GM12878 (cell line): Measurements from ENCODE around the gene SAMD1. TPM values are rescaled to one million over a fixed set of nuclear protein-coding genes. Genes with fewer than 3 reads are reported as not detected.

ENCODE experiments used
- BACH1 ChIP-seq: fragments of 450-650 bp; IDR thresholded peaks from 2 replicates; pipeline ENCODE4 v1.6.1; 2017; ENCODE audit warnings: mild to moderate bottlenecking, borderline replicate concordance
- EZH2 ChIP-seq: IDR thresholded peaks from 2 replicates; pipeline ENCODE4 v1.6.1; 2012; ENCODE audit warnings: low read depth, mild to moderate bottlenecking, control low read depth, inconsistent platforms, low read length, borderline replicate concordance; ENCODE audit not compliant: control insufficient read depth
- JUNB ChIP-seq: IDR thresholded peaks from 2 replicates; pipeline ENCODE4 v1.6.1; 2016; ENCODE audit warnings: antibody characterized with exemption, mild to moderate bottlenecking
- MEF2B ChIP-seq: fragments of 450-650 bp; IDR thresholded peaks from 2 replicates; pipeline ENCODE4 v1.6.1; 2018; ENCODE audit warnings: mild to moderate bottlenecking, moderate library complexity; ENCODE audit not compliant: partially characterized antibody, poor library complexity, severe bottlenecking
- PAX8 ChIP-seq: fragments of 450-650 bp; IDR thresholded peaks from 2 replicates; pipeline ENCODE4 v1.6.1; 2017; ENCODE audit warnings: mild to moderate bottlenecking, moderate library complexity
- RAD51 ChIP-seq: fragments of 450-650 bp; IDR thresholded peaks from 2 replicates; pipeline ENCODE4 v1.6.1; 2016; ENCODE audit warnings: moderate library complexity, mild to moderate bottlenecking, inconsistent platforms
- RB1 ChIP-seq: fragments of 450-650 bp; formaldehyde crosslinking; IDR thresholded peaks from 2 replicates; pipeline ENCODE4 v1.6.1; 2017; ENCODE audit warnings: mild to moderate bottlenecking, borderline replicate concordance
- SP1 ChIP-seq: IDR thresholded peaks from one replicate; pipeline ENCODE4 v1.6.1; 2011; ENCODE audit warnings: low read depth, low read length
- SREBF2 ChIP-seq: IDR thresholded peaks from 2 replicates; pipeline ENCODE4 v1.6.1; 2012; ENCODE audit warnings: mild to moderate bottlenecking, low read length
- SRF ChIP-seq, 2 experiments: IDR thresholded peaks; 2 replicates each; pipeline ENCODE4 v1.6.1; 2011; ENCODE audit warnings: low read depth in 2 of 2, low read length in 2 of 2, mild to moderate bottlenecking in 1 of 2, moderate library complexity in 1 of 2
- TCF3 ChIP-seq: IDR thresholded peaks from 2 replicates; pipeline ENCODE4 v1.6.1; 2012; ENCODE audit warnings: low read depth, mild to moderate bottlenecking, low read length, borderline replicate concordance; ENCODE audit not compliant: insufficient read depth
- TCF7 ChIP-seq: IDR thresholded peaks from 2 replicates; pipeline ENCODE4 v1.6.1; 2014; ENCODE audit warnings: antibody characterized with exemption, borderline replicate concordance
- ZBED1 ChIP-seq: IDR thresholded peaks from 2 replicates; pipeline ENCODE4 v1.6.1; 2016; ENCODE audit warnings: borderline replicate concordance
- ZNF24 ChIP-seq: fragments of 450-650 bp; IDR thresholded peaks from 2 replicates; pipeline ENCODE4 v1.6.1; 2017; ENCODE audit warnings: antibody characterized with exemption, mild to moderate bottlenecking
- ZNF274 ChIP-seq: IDR thresholded peaks from one replicate; pipeline ENCODE4 v1.8.0; 2011; ENCODE audit not compliant: insufficient read length, insufficient read depth
- ZNF622 ChIP-seq: fragments of 450-650 bp; IDR thresholded peaks from 2 replicates; pipeline ENCODE4 v1.6.1; 2017; ENCODE audit warnings: mild to moderate bottlenecking, inconsistent platforms
- polyA plus RNA-seq, 11 experiments: library from polyadenylated mRNA; depleted of rRNA in 4 of 11; unstranded in 6 of 11; stranded (reverse) in 5 of 11; fragments of >200 nt; fragmentation: Nextera tagmentation in 4 of 11; fragmentation: Illumina TruSeq in 1 of 11; extraction: Ambion mirVana in 4 of 11; extraction: Trizol in 1 of 11; gene quantifications; 1 replicate in 1 of 11; 2 replicates in 10 of 11; pipeline versions ENCODE4 v1.2.1 to v1.2.3, GENCODE V29; 2011 to 2016; ENCODE audit warnings: inconsistent platforms in 2 of 11, missing spikeins in 2 of 11, low read depth in 1 of 11
- total RNA-seq, 4 experiments: library from RNA; depleted of rRNA in 3 of 4; stranded (reverse); fragments of >200 nt in 3 of 4; fragmentation: Illumina TruSeq in 1 of 4; extraction: Trizol in 1 of 4; gene quantifications; 2 replicates each; pipeline versions ENCODE4 v1.2.1 to v1.2.3, GENCODE V29; 2013 to 2021
- TF ChIP-seq, protein P1 (sequence below): IDR thresholded peaks from 2 replicates; pipeline ENCODE4 v1.6.1; 2012; ENCODE audit warnings: low read depth, low read length, improper control_type of control experiment
- TF ChIP-seq, protein P2 (sequence below): fragments of 450-650 bp; IDR thresholded peaks from 2 replicates; pipeline ENCODE4 v1.6.1; 2017; ENCODE audit warnings: low read depth, mild to moderate bottlenecking, moderate library complexity
- TF ChIP-seq, protein P3 (sequence below): fragments of 450-650 bp; IDR thresholded peaks from 2 replicates; pipeline ENCODE4 v1.6.1; 2017; ENCODE audit warnings: borderline replicate concordance
- TF ChIP-seq, protein P4 (sequence below): fragments of 450-650 bp; conservative IDR thresholded peaks from 2 replicates; pipeline ENCODE4 v1.6.1; 2017; ENCODE audit warnings: mild to moderate bottlenecking, moderate library complexity
- TF ChIP-seq, protein P5 (sequence below): fragments of 450-650 bp; IDR thresholded peaks from 2 replicates; pipeline ENCODE4 v1.6.1; 2014; ENCODE audit warnings: mild to moderate bottlenecking
- TF ChIP-seq, protein P6 (sequence below): IDR thresholded peaks from 2 replicates; pipeline ENCODE4 v1.6.1; 2011; ENCODE audit warnings: borderline replicate concordance, low read depth, mild to moderate bottlenecking, moderate library complexity, low read length; ENCODE audit not compliant: insufficient read depth, poor library complexity, severe bottlenecking

SAMD1 gene
- total and polyA plus RNA-seq, 10 of the 15 experiments (the other 5 are each of a cell fraction or from before 2014, with no cell fraction given) = 3.0 to 71.7 (median 19.3) TPM

DNA sequence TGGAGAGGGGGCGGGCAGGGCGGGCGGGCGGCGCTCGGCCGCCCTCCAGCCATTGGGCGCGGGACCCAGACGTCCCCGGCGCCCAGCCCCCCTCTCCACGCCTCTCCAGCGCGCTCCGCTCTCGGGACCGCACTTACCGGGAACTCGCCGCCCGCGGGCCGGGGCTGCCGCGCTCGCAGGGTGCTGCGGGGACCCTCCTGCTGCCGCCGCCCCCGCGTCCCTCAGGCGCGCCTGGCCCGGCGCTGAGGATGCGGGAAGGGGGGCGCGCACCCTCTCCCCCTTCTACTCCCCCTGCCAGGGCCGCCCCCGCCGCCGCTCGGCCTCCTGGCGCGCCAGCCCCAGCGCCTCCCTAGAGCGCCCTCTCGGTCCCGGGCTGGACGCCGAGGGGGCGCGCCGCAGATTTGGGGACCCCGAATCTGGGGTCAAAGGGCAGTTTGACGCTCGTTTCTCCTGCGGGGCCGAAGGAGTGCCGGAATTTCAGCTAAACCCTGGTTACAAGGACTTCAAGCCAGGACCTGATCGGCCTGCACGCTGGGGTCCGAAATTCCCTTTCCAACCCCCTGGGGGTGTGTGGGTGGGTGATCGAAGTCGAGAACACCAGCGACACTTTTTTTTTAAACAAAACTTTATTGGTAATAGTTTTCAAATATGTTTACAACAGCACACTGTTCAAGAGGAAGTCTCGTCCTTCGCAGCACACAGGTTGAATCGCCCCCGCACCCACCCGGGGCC lies 696 bp upstream of the SAMD1 start (continued):
- TF ChIP-seq BACH1 (peak; percentile 79), PAX8 (no peak), EZH2 (no peak), ZNF24 (0 out of 2 replicates have a peak, but pooled peaks have one; percentile 26), ZNF622 (no peak), TCF7 (no peak), JUNB (peak; percentile 13; the same call in 1 of the 2 replicates), SREBF2 (no peak), ZBED1 (no peak), RB1 (peak; percentile 66; the same call in 1 of the 2 replicates), TCF3 (no peak), MEF2B (peak; percentile 80), SP1 (no peak), ZNF274 (no peak), SRF (IDR thresholded peaks at IDR 0.05; ENCODE audit: low read depth in 2 of 2, low read length in 2 of 2) (no peak), RAD51 (no peak)
- TF ChIP-seq, protein P1, sequence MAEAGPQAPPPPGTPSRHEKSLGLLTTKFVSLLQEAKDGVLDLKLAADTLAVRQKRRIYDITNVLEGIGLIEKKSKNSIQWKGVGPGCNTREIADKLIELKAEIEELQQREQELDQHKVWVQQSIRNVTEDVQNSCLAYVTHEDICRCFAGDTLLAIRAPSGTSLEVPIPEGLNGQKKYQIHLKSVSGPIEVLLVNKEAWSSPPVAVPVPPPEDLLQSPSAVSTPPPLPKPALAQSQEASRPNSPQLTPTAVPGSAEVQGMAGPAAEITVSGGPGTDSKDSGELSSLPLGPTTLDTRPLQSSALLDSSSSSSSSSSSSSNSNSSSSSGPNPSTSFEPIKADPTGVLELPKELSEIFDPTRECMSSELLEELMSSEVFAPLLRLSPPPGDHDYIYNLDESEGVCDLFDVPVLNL = no peak
- TF ChIP-seq, protein P2, sequence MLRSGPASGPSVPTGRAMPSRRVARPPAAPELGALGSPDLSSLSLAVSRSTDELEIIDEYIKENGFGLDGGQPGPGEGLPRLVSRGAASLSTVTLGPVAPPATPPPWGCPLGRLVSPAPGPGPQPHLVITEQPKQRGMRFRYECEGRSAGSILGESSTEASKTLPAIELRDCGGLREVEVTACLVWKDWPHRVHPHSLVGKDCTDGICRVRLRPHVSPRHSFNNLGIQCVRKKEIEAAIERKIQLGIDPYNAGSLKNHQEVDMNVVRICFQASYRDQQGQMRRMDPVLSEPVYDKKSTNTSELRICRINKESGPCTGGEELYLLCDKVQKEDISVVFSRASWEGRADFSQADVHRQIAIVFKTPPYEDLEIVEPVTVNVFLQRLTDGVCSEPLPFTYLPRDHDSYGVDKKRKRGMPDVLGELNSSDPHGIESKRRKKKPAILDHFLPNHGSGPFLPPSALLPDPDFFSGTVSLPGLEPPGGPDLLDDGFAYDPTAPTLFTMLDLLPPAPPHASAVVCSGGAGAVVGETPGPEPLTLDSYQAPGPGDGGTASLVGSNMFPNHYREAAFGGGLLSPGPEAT = no peak
- TF ChIP-seq, protein P3, sequence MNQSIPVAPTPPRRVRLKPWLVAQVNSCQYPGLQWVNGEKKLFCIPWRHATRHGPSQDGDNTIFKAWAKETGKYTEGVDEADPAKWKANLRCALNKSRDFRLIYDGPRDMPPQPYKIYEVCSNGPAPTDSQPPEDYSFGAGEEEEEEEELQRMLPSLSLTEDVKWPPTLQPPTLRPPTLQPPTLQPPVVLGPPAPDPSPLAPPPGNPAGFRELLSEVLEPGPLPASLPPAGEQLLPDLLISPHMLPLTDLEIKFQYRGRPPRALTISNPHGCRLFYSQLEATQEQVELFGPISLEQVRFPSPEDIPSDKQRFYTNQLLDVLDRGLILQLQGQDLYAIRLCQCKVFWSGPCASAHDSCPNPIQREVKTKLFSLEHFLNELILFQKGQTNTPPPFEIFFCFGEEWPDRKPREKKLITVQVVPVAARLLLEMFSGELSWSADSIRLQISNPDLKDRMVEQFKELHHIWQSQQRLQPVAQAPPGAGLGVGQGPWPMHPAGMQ = no peak
- TF ChIP-seq, protein P4, sequence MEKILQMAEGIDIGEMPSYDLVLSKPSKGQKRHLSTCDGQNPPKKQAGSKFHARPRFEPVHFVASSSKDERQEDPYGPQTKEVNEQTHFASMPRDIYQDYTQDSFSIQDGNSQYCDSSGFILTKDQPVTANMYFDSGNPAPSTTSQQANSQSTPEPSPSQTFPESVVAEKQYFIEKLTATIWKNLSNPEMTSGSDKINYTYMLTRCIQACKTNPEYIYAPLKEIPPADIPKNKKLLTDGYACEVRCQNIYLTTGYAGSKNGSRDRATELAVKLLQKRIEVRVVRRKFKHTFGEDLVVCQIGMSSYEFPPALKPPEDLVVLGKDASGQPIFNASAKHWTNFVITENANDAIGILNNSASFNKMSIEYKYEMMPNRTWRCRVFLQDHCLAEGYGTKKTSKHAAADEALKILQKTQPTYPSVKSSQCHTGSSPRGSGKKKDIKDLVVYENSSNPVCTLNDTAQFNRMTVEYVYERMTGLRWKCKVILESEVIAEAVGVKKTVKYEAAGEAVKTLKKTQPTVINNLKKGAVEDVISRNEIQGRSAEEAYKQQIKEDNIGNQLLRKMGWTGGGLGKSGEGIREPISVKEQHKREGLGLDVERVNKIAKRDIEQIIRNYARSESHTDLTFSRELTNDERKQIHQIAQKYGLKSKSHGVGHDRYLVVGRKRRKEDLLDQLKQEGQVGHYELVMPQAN = peak; percentile 76
- TF ChIP-seq, protein P5, sequence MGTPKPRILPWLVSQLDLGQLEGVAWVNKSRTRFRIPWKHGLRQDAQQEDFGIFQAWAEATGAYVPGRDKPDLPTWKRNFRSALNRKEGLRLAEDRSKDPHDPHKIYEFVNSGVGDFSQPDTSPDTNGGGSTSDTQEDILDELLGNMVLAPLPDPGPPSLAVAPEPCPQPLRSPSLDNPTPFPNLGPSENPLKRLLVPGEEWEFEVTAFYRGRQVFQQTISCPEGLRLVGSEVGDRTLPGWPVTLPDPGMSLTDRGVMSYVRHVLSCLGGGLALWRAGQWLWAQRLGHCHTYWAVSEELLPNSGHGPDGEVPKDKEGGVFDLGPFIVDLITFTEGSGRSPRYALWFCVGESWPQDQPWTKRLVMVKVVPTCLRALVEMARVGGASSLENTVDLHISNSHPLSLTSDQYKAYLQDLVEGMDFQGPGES = no peak
- TF ChIP-seq, protein P6, sequence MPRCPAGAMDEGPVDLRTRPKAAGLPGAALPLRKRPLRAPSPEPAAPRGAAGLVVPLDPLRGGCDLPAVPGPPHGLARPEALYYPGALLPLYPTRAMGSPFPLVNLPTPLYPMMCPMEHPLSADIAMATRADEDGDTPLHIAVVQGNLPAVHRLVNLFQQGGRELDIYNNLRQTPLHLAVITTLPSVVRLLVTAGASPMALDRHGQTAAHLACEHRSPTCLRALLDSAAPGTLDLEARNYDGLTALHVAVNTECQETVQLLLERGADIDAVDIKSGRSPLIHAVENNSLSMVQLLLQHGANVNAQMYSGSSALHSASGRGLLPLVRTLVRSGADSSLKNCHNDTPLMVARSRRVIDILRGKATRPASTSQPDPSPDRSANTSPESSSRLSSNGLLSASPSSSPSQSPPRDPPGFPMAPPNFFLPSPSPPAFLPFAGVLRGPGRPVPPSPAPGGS = no peak
